B cell (primary cell): ENCODE data around the gene KMT2C. TPM values are rescaled to one million over a fixed set of nuclear protein-coding genes. Genes with fewer than 3 reads are reported as not detected.

ENCODE experiments used
- ATAC-seq: fragments of 200-7000 bp; cut with Tn5 transposase; one replicate; pipeline ENCODE4 v1.10.0; 2021; ENCODE audit warnings: low read depth, mild to moderate bottlenecking, moderate number of reproducible peaks, moderate library complexity
- CTCF ChIA-PET: fragments of 350-600 bp; sonication (Branson Sonifier 250); formaldehyde crosslinking; loops from one replicate; lab custom pipeline; 2021; ENCODE audit warnings: antibody characterized with exemption, inconsistent platforms; lab: Charles Lee
- POLR2A ChIA-PET: fragments of 350-600 bp; sonication (Branson Sonifier 250); formaldehyde crosslinking; loops from one replicate; lab custom pipeline; 2021; ENCODE audit warnings: antibody characterized with exemption; lab: Charles Lee
- DNase-seq: peaks from one replicate; pipeline ENCODE4 v3.0.0; 2013
- H2AFZ ChIP-seq: 2 replicates; pipeline ENCODE4 v1.6.1; 2012; ENCODE audit warnings: mild to moderate bottlenecking, low read depth, low read length; ENCODE audit not compliant: insufficient read depth, poor library complexity, severe bottlenecking
- H3K27ac ChIP-seq, 2 donors: 1 replicate in 1 of 2; 2 replicates in 1 of 2; pipeline ENCODE4 v1.5.1; 2012 to 2013; ENCODE audit warnings: low read length in 2 of 2, mild to moderate bottlenecking in 2 of 2, moderate library complexity in 1 of 2
- H3K27me3 ChIP-seq, 4 experiments: fragments of 200-600 bp in 1 of 4; sonication (generic) in 1 of 4; replicated peaks in 1 of 4; 1 replicate in 2 of 4; 2 replicates in 2 of 4; pipeline versions ENCODE4 v1.6.1 to v1.7.0; 2013 to 2016; ENCODE audit warnings: low read length in 3 of 4, mild to moderate bottlenecking in 2 of 4, mixed read lengths in 1 of 4, moderate library complexity in 1 of 4; ENCODE audit not compliant: insufficient read depth in 4 of 4, control insufficient read depth in 3 of 4; ENCODE audit errors: control extremely low read depth in 1 of 4
- H3K36me3 ChIP-seq, 2 experiments: replicated peaks in 1 of 2; 1 replicate in 1 of 2; 2 replicates in 1 of 2; pipeline versions ENCODE4 v1.6.1 to v1.7.1; 2013; ENCODE audit warnings: low read length in 1 of 2; ENCODE audit not compliant: insufficient read depth in 2 of 2, control insufficient read depth in 1 of 2; ENCODE audit errors: control extremely low read depth in 1 of 2, extremely low read depth in 1 of 2
- H3K4me1 ChIP-seq, 2 donors: fragments of 200-600 bp in 1 of 2; sonication (generic) in 1 of 2; 1 replicate in 1 of 2; 2 replicates in 1 of 2; pipeline versions ENCODE4 v1.5.1 to v1.6.1; 2013 to 2017; ENCODE audit warnings: low read length in 2 of 2; ENCODE audit not compliant: control insufficient read depth in 2 of 2, insufficient read depth in 2 of 2
- H3K4me2 ChIP-seq: replicated peaks from 2 replicates; pipeline ENCODE3; 2012; ENCODE audit warnings: mild to moderate bottlenecking, low read depth, low read length; ENCODE audit not compliant: poor library complexity, severe bottlenecking
- H3K4me3 ChIP-seq, 5 experiments: fragments of 200-600 bp in 1 of 5; sonication (generic) in 1 of 5; 1 replicate in 3 of 5; 2 replicates in 2 of 5; pipeline versions ENCODE4 v1.5.1 to v1.7.0; 2011 to 2016; ENCODE audit warnings: low read length in 4 of 5, mild to moderate bottlenecking in 4 of 5, low read depth in 2 of 5, control low read depth in 1 of 5, moderate library complexity in 1 of 5; ENCODE audit not compliant: insufficient read depth in 1 of 5; ENCODE audit errors: control extremely low read depth in 1 of 5, extremely low read depth in 1 of 5
- H3K79me2 ChIP-seq: fragments of 200-600 bp; sonication (generic); one replicate; pipeline ENCODE4 v1.6.0; 2016; ENCODE audit warnings: low read length; ENCODE audit not compliant: control insufficient read depth, insufficient read depth
- H3K9ac ChIP-seq: fragments of 200-600 bp; sonication (generic); 2 replicates; pipeline ENCODE4 v1.6.1; 2017; ENCODE audit warnings: mild to moderate bottlenecking, low read length, moderate library complexity
- H3K9me3 ChIP-seq, 3 donors: one replicate each; pipeline versions ENCODE4 v1.6.1 to v1.7.1; 2013; ENCODE audit warnings: low read length in 2 of 3; ENCODE audit not compliant: control insufficient read depth in 2 of 3, insufficient read depth in 1 of 3; ENCODE audit errors: control extremely low read depth in 1 of 3
- H4K20me1 ChIP-seq: 2 replicates; pipeline ENCODE4 v1.6.0; 2012; ENCODE audit warnings: mild to moderate bottlenecking, low read length; ENCODE audit not compliant: insufficient read depth, control insufficient read depth, poor library complexity, severe bottlenecking
- H3K27ac Mint-ChIP-seq: one replicate; pipeline ENCODE4 v1.8.0; 2021; ENCODE audit warnings: mixed read lengths
- H3K27me3 Mint-ChIP-seq: one replicate; pipeline ENCODE4 v1.8.0; 2021; ENCODE audit warnings: mixed read lengths
- H3K4me1 Mint-ChIP-seq: one replicate; pipeline ENCODE4 v1.8.0; 2021; ENCODE audit warnings: mixed read lengths
- H3K4me3 Mint-ChIP-seq: one replicate; pipeline ENCODE4 v1.8.0; 2021; ENCODE audit warnings: mixed read lengths
- H3K9me3 Mint-ChIP-seq: one replicate; pipeline ENCODE4 v1.8.0; 2022; ENCODE audit warnings: mixed read lengths; ENCODE audit not compliant: insufficient read depth
- EZH2 ChIP-seq: IDR thresholded peaks from 2 replicates; pipeline ENCODE4 v1.6.1; 2012; ENCODE audit warnings: borderline replicate concordance, low read depth, mild to moderate bottlenecking, moderate library complexity, low read length; ENCODE audit not compliant: insufficient read depth, poor library complexity, severe bottlenecking
- WGBS: methylation state at CpG from one replicate; pipeline ENCODE4 v1.1.5; 2013; ENCODE audit warnings: missing lambda C conversion rate; ENCODE audit not compliant: insufficient coverage; 5-methylcytosine and 5-hydroxymethylcytosine counted together
- intact Hi-C: fragments of 100-400 bp; cut with micrococcal nuclease; formaldehyde crosslinking; loops from one replicate; pipeline ENCODE4 v1.10.0; 2022
- polyA plus RNA-seq: library from polyadenylated mRNA; depleted of rRNA; stranded (reverse); fragments of >200 nt; gene quantifications from 2 replicates; pipeline ENCODE4 v1.2.3, GENCODE V29; 2012
- total RNA-seq, 2 donors: library from RNA; stranded (reverse); fragments of 120-200 nt in 1 of 2; gene quantifications; 1 replicate in 1 of 2; 2 replicates in 1 of 2; pipeline versions ENCODE4 v1.2.3 to v1.2.4, GENCODE V29; 2013 to 2022
- TF ChIP-seq, protein P1 (sequence below): fragments of 200-600 bp; IDR thresholded peaks from one replicate; pipeline ENCODE4 v1.8.0; 2022; ENCODE audit warnings: antibody characterized with exemption, mild to moderate bottlenecking

The KMT2C gene
- total and polyA plus RNA-seq, 2 donors (not counting 1 experiment from before 2014, with no cell fraction given) = 14.9 to 171 TPM

DNA sequence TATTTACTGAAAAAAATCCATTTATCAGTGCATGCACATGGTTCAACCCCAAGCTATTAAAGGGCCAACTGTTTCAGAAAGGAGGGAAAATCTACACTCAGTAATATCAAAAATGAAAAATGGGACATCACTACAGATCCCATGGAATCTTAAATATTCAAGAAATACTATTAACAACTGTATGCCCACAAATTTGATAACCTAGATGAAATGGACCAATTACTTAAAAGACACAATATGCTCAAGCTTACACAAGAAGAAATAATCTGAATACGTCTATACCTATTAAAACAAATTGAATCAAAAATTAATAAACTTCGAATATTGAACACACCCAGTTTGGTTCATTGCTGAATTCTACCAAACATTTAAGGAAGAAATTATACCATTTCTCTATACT, 87.9 kb downstream of the KMT2C start:
- H3K9me3 ChIP-seq = peaks cover 0 to 27% (median 8%) of the 10 kb centered on the region in 3 donors
- no peak overlapping the region for H3K9ac ChIP-seq
- no peak for TF ChIP-seq EZH2
- TF ChIP-seq, protein P1, sequence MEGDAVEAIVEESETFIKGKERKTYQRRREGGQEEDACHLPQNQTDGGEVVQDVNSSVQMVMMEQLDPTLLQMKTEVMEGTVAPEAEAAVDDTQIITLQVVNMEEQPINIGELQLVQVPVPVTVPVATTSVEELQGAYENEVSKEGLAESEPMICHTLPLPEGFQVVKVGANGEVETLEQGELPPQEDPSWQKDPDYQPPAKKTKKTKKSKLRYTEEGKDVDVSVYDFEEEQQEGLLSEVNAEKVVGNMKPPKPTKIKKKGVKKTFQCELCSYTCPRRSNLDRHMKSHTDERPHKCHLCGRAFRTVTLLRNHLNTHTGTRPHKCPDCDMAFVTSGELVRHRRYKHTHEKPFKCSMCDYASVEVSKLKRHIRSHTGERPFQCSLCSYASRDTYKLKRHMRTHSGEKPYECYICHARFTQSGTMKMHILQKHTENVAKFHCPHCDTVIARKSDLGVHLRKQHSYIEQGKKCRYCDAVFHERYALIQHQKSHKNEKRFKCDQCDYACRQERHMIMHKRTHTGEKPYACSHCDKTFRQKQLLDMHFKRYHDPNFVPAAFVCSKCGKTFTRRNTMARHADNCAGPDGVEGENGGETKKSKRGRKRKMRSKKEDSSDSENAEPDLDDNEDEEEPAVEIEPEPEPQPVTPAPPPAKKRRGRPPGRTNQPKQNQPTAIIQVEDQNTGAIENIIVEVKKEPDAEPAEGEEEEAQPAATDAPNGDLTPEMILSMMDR = no peak
- H3K4me3 Mint-ChIP-seq = no peak overlapping the region
- WGBS = no CpG with 5 or more reads among the region's 2 CpGs
- intact Hi-C loops = no loop called here
- POLR2A ChIA-PET = no interaction called here
- H3K4me1 Mint-ChIP-seq = peaks cover 18% of the 10 kb centered on the region
- no peak overlapping the region for H3K27ac Mint-ChIP-seq
- DNase-seq = no peak
- CTCF ChIA-PET = interaction anchor here (1.3 kb wide), 1 partner anchor 13 kb away, joined by 3 read pairs; no protein-coding TSS in a partner anchor
- H3K27me3 Mint-ChIP-seq = no peaks in the 10 kb centered on the region
- H3K79me2 ChIP-seq = peaks cover 65% of the 10 kb centered on the region
- H3K4me1 ChIP-seq = peaks cover 3 to 8% of the 10 kb centered on the region in 2 donors
- H4K20me1 ChIP-seq = peaks cover 17% of the 10 kb centered on the region
- H3K9me3 Mint-ChIP-seq = peaks cover 10% of the 10 kb centered on the region
- no peaks in the 10 kb centered on the region for H3K27me3 ChIP-seq
- H3K36me3 ChIP-seq = peaks cover 16 to 26% of the 10 kb centered on the region in 2 experiments
- no peak overlapping the region for H3K4me2 ChIP-seq
- ATAC-seq = no peak
- H3K27ac ChIP-seq = no peak overlapping the region
- no peak overlapping the region for H3K4me3 ChIP-seq
- no peak overlapping the region for H2AFZ ChIP-seq

DNA sequence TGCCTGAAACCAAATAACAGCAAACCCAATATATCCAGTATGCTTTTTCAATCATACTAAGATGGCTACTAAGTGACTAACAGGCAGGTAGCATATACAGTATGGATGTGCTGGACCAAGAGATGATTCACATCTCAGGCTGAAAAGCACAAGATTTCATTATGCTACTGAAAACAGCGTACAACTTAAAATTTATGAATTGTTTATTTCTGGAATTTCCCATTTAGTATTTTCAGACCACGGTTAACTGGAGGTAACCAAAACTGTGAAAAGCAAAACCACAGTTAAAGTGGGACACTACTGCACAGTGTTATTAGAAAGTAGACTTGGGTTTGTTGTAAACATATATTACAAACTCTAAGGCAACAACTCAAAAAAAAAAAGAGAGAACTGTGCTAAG, 91.5 kb downstream of the KMT2C start:
- peaks cover 42% of the 10 kb centered on the region for H4K20me1 ChIP-seq
- no peaks in the 10 kb centered on the region for H3K27me3 Mint-ChIP-seq
- WGBS = no CpG with 5 or more reads among the region's 2 CpGs
- H3K4me3 ChIP-seq = no peak overlapping the region
- ChIA-PET CTCF (interaction anchor here (1.1 kb wide), 1 partner anchor 8 kb away, joined by 3 read pairs; no protein-coding TSS in a partner anchor), POLR2A (no interaction called here)
- H3K79me2 ChIP-seq = peaks cover 90% of the 10 kb centered on the region
- H3K4me1 ChIP-seq = peaks cover 22 to 28% of the 10 kb centered on the region in 2 donors
- H3K4me3 Mint-ChIP-seq = no peak overlapping the region
- intact Hi-C loops = loop anchor here (5.0 kb wide), 1 partner anchor 118 kb away; no protein-coding TSS in a partner anchor
- peaks cover 10% of the 10 kb centered on the region for H3K9me3 Mint-ChIP-seq
- ATAC-seq (no peak), DNase-seq (no peak)
- no peak overlapping the region for H3K27ac ChIP-seq
- H3K27me3 ChIP-seq = no peaks in the 10 kb centered on the region
- TF ChIP-seq, protein P1 = no peak
- TF ChIP-seq EZH2 = no peak
- no peak overlapping the region for H3K4me2 ChIP-seq
- H3K27ac Mint-ChIP-seq = no peak overlapping the region
- peaks cover 0 to 20% (median 8%) of the 10 kb centered on the region in 3 donors for H3K9me3 ChIP-seq
- H3K36me3 ChIP-seq = peaks cover 9 to 13% of the 10 kb centered on the region in 2 experiments
- H2AFZ ChIP-seq = no peak overlapping the region
- H3K4me1 Mint-ChIP-seq = peaks cover 37% of the 10 kb centered on the region
- no peak overlapping the region for H3K9ac ChIP-seq
